Measurements from ENCODE around the gene SLX9. TPM values are rescaled to one million over a fixed set of nuclear protein-coding genes. Genes with fewer than 3 reads are reported as not detected.

The SLX9 gene
- total and polyA plus RNA-seq, 2 donors (not counting 1 experiment from before 2014, with no cell fraction given), result 11.7 to 15.9 TPM

DNA sequence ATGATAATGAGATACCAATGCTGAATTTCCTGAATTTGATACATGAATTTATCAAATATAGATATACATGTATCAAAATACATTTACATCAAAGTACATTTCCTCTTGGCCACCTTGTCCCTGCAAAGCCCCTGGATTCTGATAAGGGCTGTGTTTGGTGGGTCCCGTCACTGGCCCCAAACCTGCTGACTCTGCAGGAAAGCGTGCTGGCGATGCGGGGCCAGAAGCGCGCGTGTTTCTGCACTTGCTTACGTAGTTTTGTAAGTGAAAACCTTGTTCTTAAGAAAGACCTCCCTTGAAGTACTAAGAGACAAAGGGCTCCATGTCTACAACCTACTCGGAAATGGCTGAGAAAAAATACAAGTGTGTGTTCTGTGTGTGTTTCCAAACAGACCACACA lies 30.1 kb upstream of the SLX9 start:
- peaks cover 64 to 78% of the 10 kb centered on the region in 2 donors for H3K4me1 ChIP-seq (ENCODE audit: control insufficient read depth in 2 of 2, insufficient read depth in 2 of 2, low read length in 2 of 2)
- ATAC-seq (ENCODE audit: low read depth), result no peak
- H2AFZ ChIP-seq (ENCODE audit: insufficient read depth, low read depth, low read length, poor library complexity, severe bottlenecking), result no peak overlapping the region
- peak overlapping the region; percentile 2 for H3K4me3 Mint-ChIP-seq
- H4K20me1 ChIP-seq (ENCODE audit: control insufficient read depth, insufficient read depth, low read length, poor library complexity, severe bottlenecking), result peaks cover 49% of the 10 kb centered on the region
- no peak overlapping the region for H3K4me3 ChIP-seq (ENCODE audit: control extremely low read depth in 1 of 5, extremely low read depth in 1 of 5, insufficient read depth in 1 of 5, low read depth in 2 of 5, low read length in 4 of 5)
- no peaks in the 10 kb centered on the region for H3K9me3 ChIP-seq (ENCODE audit: control extremely low read depth in 1 of 3, control insufficient read depth in 2 of 3, insufficient read depth in 1 of 3, low read length in 2 of 3)
- no peaks in the 10 kb centered on the region for H3K27me3 ChIP-seq (replicated peaks in 1 of 4; ENCODE audit: control extremely low read depth in 1 of 4, control insufficient read depth in 3 of 4, insufficient read depth in 4 of 4, low read length in 3 of 4)
- H3K27ac ChIP-seq (ENCODE audit: low read length in 2 of 2), result peak overlapping the region in 1 of 2 donors; percentile 83
- peaks cover 70% of the 10 kb centered on the region for H3K4me1 Mint-ChIP-seq
- no peaks in the 10 kb centered on the region for H3K27me3 Mint-ChIP-seq
- POLR2A ChIA-PET, result interaction anchor here (0.6 kb wide), 1 partner anchor 120 kb away, joined by 5 read pairs; no protein-coding TSS in a partner anchor
- H3K4me2 ChIP-seq (replicated peaks; ENCODE audit: low read depth, low read length, poor library complexity, severe bottlenecking), result no peak overlapping the region
- CTCF ChIA-PET, result interaction anchor here (10.1 kb wide), 1 partner anchor 22 kb away, joined by 108 read pairs; no protein-coding TSS in a partner anchor
- H3K36me3 ChIP-seq (replicated peaks in 1 of 2; ENCODE audit: control extremely low read depth in 1 of 2, control insufficient read depth in 1 of 2, extremely low read depth in 1 of 2, insufficient read depth in 2 of 2, low read length in 1 of 2), result peaks cover 0 to 38% of the 10 kb centered on the region in 2 experiments
- DNase-seq, result no peak
- intact Hi-C loops (cut with micrococcal nuclease), result loop anchor here (2.0 kb wide), 2 partner anchors 17 to 21 kb away; no protein-coding TSS in a partner anchor
- H3K9me3 Mint-ChIP-seq (ENCODE audit: insufficient read depth), result no peaks in the 10 kb centered on the region
- H3K9ac ChIP-seq (ENCODE audit: low read length), result no peak overlapping the region
- TF ChIP-seq EZH2 (IDR thresholded peaks at IDR 0.05; ENCODE audit: borderline replicate concordance, insufficient read depth, low read depth, low read length, poor library complexity, severe bottlenecking), result no peak
- TF ChIP-seq, protein P1, sequence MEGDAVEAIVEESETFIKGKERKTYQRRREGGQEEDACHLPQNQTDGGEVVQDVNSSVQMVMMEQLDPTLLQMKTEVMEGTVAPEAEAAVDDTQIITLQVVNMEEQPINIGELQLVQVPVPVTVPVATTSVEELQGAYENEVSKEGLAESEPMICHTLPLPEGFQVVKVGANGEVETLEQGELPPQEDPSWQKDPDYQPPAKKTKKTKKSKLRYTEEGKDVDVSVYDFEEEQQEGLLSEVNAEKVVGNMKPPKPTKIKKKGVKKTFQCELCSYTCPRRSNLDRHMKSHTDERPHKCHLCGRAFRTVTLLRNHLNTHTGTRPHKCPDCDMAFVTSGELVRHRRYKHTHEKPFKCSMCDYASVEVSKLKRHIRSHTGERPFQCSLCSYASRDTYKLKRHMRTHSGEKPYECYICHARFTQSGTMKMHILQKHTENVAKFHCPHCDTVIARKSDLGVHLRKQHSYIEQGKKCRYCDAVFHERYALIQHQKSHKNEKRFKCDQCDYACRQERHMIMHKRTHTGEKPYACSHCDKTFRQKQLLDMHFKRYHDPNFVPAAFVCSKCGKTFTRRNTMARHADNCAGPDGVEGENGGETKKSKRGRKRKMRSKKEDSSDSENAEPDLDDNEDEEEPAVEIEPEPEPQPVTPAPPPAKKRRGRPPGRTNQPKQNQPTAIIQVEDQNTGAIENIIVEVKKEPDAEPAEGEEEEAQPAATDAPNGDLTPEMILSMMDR (IDR thresholded peaks at IDR 0.05), result no peak
- peaks cover 95% of the 10 kb centered on the region for H3K79me2 ChIP-seq (ENCODE audit: control insufficient read depth, insufficient read depth, low read length)
- peak overlapping the region; percentile 74 for H3K27ac Mint-ChIP-seq
- 100% methylated on average over 2 of the region's 9 CpGs for WGBS (ENCODE audit: insufficient coverage)
